PC-3 (cell line): ENCODE data around the gene HECW1.

ENCODE experiments used
- CTCF ChIP-seq: fragments of 300-600 bp; sonication (generic); conservative IDR thresholded peaks from 2 replicates; pipeline ENCODE4 v1.5.1; 2017; ENCODE audit warnings: antibody characterized with exemption, low read depth, mild to moderate bottlenecking, low read length
- EZH2 ChIP-seq: fragments of 300-600 bp; sonication (generic); IDR thresholded peaks from one replicate; pipeline ENCODE4 v1.6.1; 2017; ENCODE audit warnings: antibody characterized with exemption, mild to moderate bottlenecking, low read length; ENCODE audit not compliant: unreplicated experiment

- TF ChIP-seq CTCF (no peak), EZH2 (no peak)
Observed at GRCh38 chr7:43337191-43337590, 224.7 kb downstream of the HECW1 start.
